K562 (cell line): ENCODE measurements around the gene NFIL3. TPM values are rescaled to one million over a fixed set of nuclear protein-coding genes. Genes with fewer than 3 reads are reported as not detected.

ENCODE experiments used
- ATAC-seq: fragments of 200-7000 bp; cut with Tn5 transposase; 3 replicates; pipeline ENCODE4 v1.9.1; 2020; ENCODE audit warnings: moderate library complexity
- BruUV-seq: library from RNA; stranded (reverse); fragments of 400-500 nt; replicated peaks from 2 replicates; lab custom pipeline; 2021; lab: Mats Ljungman, UMichigan
- CTCF ChIA-PET: fragments of 300-600 bp; formaldehyde crosslinking; extraction: SDS; loops from one replicate; lab custom pipeline; 2021; ENCODE audit warnings: low intra/inter-chr PET ratio; lab: Yijun Ruan, JAX
- POLR2A ChIA-PET: fragments of 300-600, 350-650 bp; sonication (Branson Sonifier 250); formaldehyde crosslinking; extraction: SDS; loops from one replicate; lab custom pipeline; 2021; ENCODE audit warnings: antibody characterized with exemption, inconsistent platforms; lab: Yijun Ruan, JAX
- DNase-seq, 4 experiments: peaks; one replicate each; pipeline versions ENCODE4 v3.0.0 to v3.0.0-alpha.2; 2011 to 2018; ENCODE audit warnings: low spot score in 3 of 4, mixed read lengths in 3 of 4; ENCODE audit errors: extremely low read depth in 1 of 4
- FAIRE-seq: peaks from 2 replicates; lab custom pipeline; 2011; peaks lifted over from hg19 to GRCh38; lab: Jason Lieb, UNC
- H2AFZ ChIP-seq: 2 replicates; pipeline ENCODE4 v1.6.0; 2011; ENCODE audit warnings: low read depth, low read length, control low read depth, inconsistent platforms
- H3K27ac ChIP-seq: fragments of 200-600 bp; 3 replicates; pipeline ENCODE4 v1.8.0; 2011; ENCODE audit warnings: low read depth, mild to moderate bottlenecking, control low read depth, inconsistent platforms, low read length, moderate library complexity, mixed read lengths; ENCODE audit errors: extremely low read depth
- H3K27me3 ChIP-seq, 2 experiments: fragments of 300-600 bp in 1 of 2; 2 replicates in 1 of 2; 3 replicates in 1 of 2; pipeline versions ENCODE4 v1.6.0 to v1.8.0; 2011; ENCODE audit warnings: inconsistent platforms in 2 of 2, low read length in 2 of 2, mild to moderate bottlenecking in 1 of 2, mixed read lengths in 1 of 2, moderate library complexity in 1 of 2; ENCODE audit not compliant: control insufficient read depth in 2 of 2, insufficient read depth in 2 of 2
- H3K36me3 ChIP-seq: fragments of 300-600 bp; 3 replicates; pipeline ENCODE4 v1.8.0; 2011; ENCODE audit warnings: mild to moderate bottlenecking, low read length, inconsistent platforms; ENCODE audit not compliant: control insufficient read depth, insufficient read depth
- H3K4me1 ChIP-seq, 2 experiments: fragments of 200-600 bp in 1 of 2; replicated peaks in 1 of 2; 2 replicates in 1 of 2; 3 replicates in 1 of 2; pipeline versions ENCODE4 v1.5.1 to v1.8.0; 2011; ENCODE audit warnings: inconsistent platforms in 2 of 2, low read length in 2 of 2, mild to moderate bottlenecking in 1 of 2, mixed read lengths in 1 of 2, moderate library complexity in 1 of 2; ENCODE audit not compliant: control insufficient read depth in 2 of 2, insufficient read depth in 2 of 2
- H3K4me2 ChIP-seq: 2 replicates; pipeline ENCODE4 v1.6.1; 2011; ENCODE audit warnings: low read length, control low read depth, inconsistent platforms, mixed read lengths; ENCODE audit not compliant: insufficient read depth
- H3K4me3 ChIP-seq: fragments of 200-600 bp; sonication (generic), shearing (Covaris generic); 2 replicates; pipeline ENCODE4 v1.5.1; 2016; ENCODE audit warnings: control low read depth, inconsistent platforms
- H3K79me2 ChIP-seq: fragments of 200-600 bp; 3 replicates; pipeline ENCODE4 v1.8.0; 2011; ENCODE audit warnings: low read length, inconsistent platforms; ENCODE audit not compliant: control insufficient read depth, insufficient read depth
- H3K9ac ChIP-seq, 2 experiments: 2 replicates each; pipeline versions ENCODE4 v1.6.0 to v1.6.1; 2011; ENCODE audit warnings: low read depth in 2 of 2, low read length in 2 of 2, control low read depth in 1 of 2, inconsistent platforms in 1 of 2, mild to moderate bottlenecking in 1 of 2, mixed read lengths in 1 of 2; ENCODE audit not compliant: insufficient read depth in 1 of 2
- H3K9me1 ChIP-seq: one replicate; pipeline ENCODE4 v1.6.0; 2011; ENCODE audit warnings: inconsistent platforms, mild to moderate bottlenecking, low read length, moderate library complexity; ENCODE audit not compliant: control insufficient read depth, insufficient read depth
- H3K9me3 ChIP-seq: replicated peaks from 2 replicates; pipeline ENCODE4 v1.5.1; 2011; ENCODE audit warnings: low read depth, low read length, inconsistent platforms; ENCODE audit not compliant: control insufficient read depth, insufficient read depth
- H4K20me1 ChIP-seq: replicated peaks from 2 replicates; pipeline ENCODE4 v1.6.1; 2011; ENCODE audit warnings: low read length, inconsistent platforms, mixed read lengths; ENCODE audit not compliant: control insufficient read depth, insufficient read depth
- BACH1 ChIP-seq: fragments of 200-800 bp; sonication (Bioruptor generic); IDR thresholded peaks from 2 replicates; pipeline ENCODE4 v1.6.1; 2016; ENCODE audit warnings: missing genetic modification characterization, missing compliant biosample characterization
- BCLAF1 ChIP-seq, 2 experiments: fragments of 450-650 bp in 1 of 2; IDR thresholded peaks; 2 replicates each; pipeline ENCODE4 v1.6.1; 2011 to 2017; ENCODE audit warnings: low read depth in 2 of 2, antibody characterized with exemption in 1 of 2, borderline replicate concordance in 1 of 2, low read length in 1 of 2, mild to moderate bottlenecking in 1 of 2, mixed read lengths in 1 of 2; ENCODE audit not compliant: control insufficient read depth in 1 of 2
- CREB3 ChIP-seq: fragments of 450-650 bp; conservative IDR thresholded peaks from 2 replicates; pipeline ENCODE4 v1.6.1; 2016; ENCODE audit warnings: missing genetic modification characterization, low read depth, mild to moderate bottlenecking, missing compliant biosample characterization, moderate library complexity
- CXXC5 ChIP-seq: fragments of 250-450 bp; sonication (Bioruptor Pico); IDR thresholded peaks from 2 replicates; pipeline ENCODE4 v1.8.0; 2022; ENCODE audit warnings: inconsistent platforms, mild to moderate bottlenecking, moderate library complexity
- ETS1 ChIP-seq: conservative IDR thresholded peaks from 2 replicates; pipeline ENCODE4 v1.6.1; 2011; ENCODE audit warnings: low read depth, mild to moderate bottlenecking, low read length; ENCODE audit not compliant: control insufficient read depth
- HOMEZ ChIP-seq: fragments of 250-450 bp; sonication (Bioruptor Pico); IDR thresholded peaks from 2 replicates; pipeline ENCODE4 v1.4.0; 2020; ENCODE audit warnings: mild to moderate bottlenecking, moderate library complexity
- KAT2B ChIP-seq: IDR thresholded peaks from one replicate; pipeline ENCODE4 v1.6.1; 2012; ENCODE audit warnings: low read depth, mild to moderate bottlenecking, control low read depth, inconsistent platforms, low read length, moderate library complexity
- NFE2 ChIP-seq: IDR thresholded peaks from 2 replicates; pipeline ENCODE4 v1.6.1; 2014; ENCODE audit warnings: antibody characterized with exemption, low read depth
- SMARCA5 ChIP-seq: fragments of 450-650 bp; IDR thresholded peaks from 2 replicates; pipeline ENCODE4 v1.6.1; 2016
- SOX6 ChIP-seq: fragments of 450-650 bp; IDR thresholded peaks from 2 replicates; pipeline ENCODE4 v1.6.1; 2014; ENCODE audit warnings: mild to moderate bottlenecking
- ZFPM2 ChIP-seq: fragments of 250-450 bp; sonication (Bioruptor Pico); IDR thresholded peaks from 2 replicates; pipeline ENCODE4 v1.5.1; 2022; ENCODE audit warnings: mild to moderate bottlenecking
- ZNF197 ChIP-seq: fragments of 200-800 bp; sonication (Bioruptor generic); IDR thresholded peaks from 2 replicates; pipeline ENCODE4 v1.6.1; 2016; ENCODE audit warnings: low read depth, missing genetic modification characterization, missing compliant biosample characterization
- ZNF347 ChIP-seq: fragments of 450-650 bp; formaldehyde crosslinking; IDR thresholded peaks from 2 replicates; pipeline ENCODE4 v1.4.0; 2020; ENCODE audit warnings: low read depth, mild to moderate bottlenecking, moderate library complexity
- WGBS: fragments of 100-300 bp; shearing (Covaris generic); methylation state at CpG from one replicate; pipeline ENCODE4 v1.1.6; 2016; ENCODE audit warnings: low coverage, mixed read lengths; ENCODE audit not compliant: insufficient coverage; ENCODE audit errors: missing lambda C conversion rate; 5-methylcytosine and 5-hydroxymethylcytosine counted together
- in situ Hi-C: fragments of 300-500 bp; cut with MboI; formaldehyde crosslinking; loops from 4 replicates; pipeline ENCODE4 v1.15.0; 2018; ENCODE audit warnings: inconsistent platforms, mixed read lengths
- intact Hi-C: fragments of 100-400 bp; cut with micrococcal nuclease; formaldehyde crosslinking; loops from 2 replicates; pipeline ENCODE4 v1.14.2; 2022
- polyA plus RNA-seq, 8 experiments: library from polyadenylated mRNA; depleted of rRNA in 4 of 8; stranded (reverse) in 5 of 8; unstranded in 3 of 8; fragments of >200 nt; fragmentation: Nextera tagmentation in 2 of 8; fragmentation: Illumina TruSeq in 1 of 8; extraction: Ambion mirVana in 2 of 8; extraction: Trizol in 1 of 8; gene quantifications; 2 replicates each; pipeline versions ENCODE4 v1.2.1 to v1.2.3, GENCODE V29; 2011 to 2014; ENCODE audit warnings: inconsistent platforms in 1 of 8, missing spikeins in 1 of 8
- total RNA-seq, 7 experiments: library from RNA; depleted of rRNA in 6 of 7; stranded (reverse); fragments of >200 nt in 6 of 7; fragmentation: Illumina TruSeq in 2 of 7; extraction: Trizol in 2 of 7; gene quantifications; 2 replicates each; pipeline versions ENCODE4 v1.2.1 to v1.2.3, GENCODE V29; 2011 to 2021; ENCODE audit warnings: low replicate concordance in 1 of 7

Gene NFIL3
- total and polyA plus RNA-seq, 9 of the 15 experiments (the other 6 are each of a cell fraction or from before 2014, with no cell fraction given), result 3.2 to 16.1 (median 9.3) TPM

GRCh38 chr9:91427873-91428272 is 4.2 kb upstream of the NFIL3 start:
- CTCF ChIA-PET, result no interaction called here

More at GRCh38 chr9:91427873-91428272, 4.2 kb upstream of the NFIL3 start:
- no peaks in the 10 kb centered on the region for H3K9me3 ChIP-seq
- 17% methylated on average over 2 of the region's 2 CpGs for WGBS
- H2AFZ ChIP-seq, result no peak overlapping the region
- FAIRE-seq (no peak), ATAC-seq (no peak), DNase-seq (no peak)
- H3K4me3 ChIP-seq, result no peak overlapping the region
- intact Hi-C loops (loop anchor here (5.0 to 10.0 kb wide), 3 partner anchors 153 to 511 kb away; no protein-coding TSS in a partner anchor), in situ Hi-C loops (loop anchor here (5.0 to 25.0 kb wide), 2 partner anchors 396 to 516 kb away; no protein-coding TSS in a partner anchor)
- no peak overlapping the region for H3K4me2 ChIP-seq
- TF ChIP-seq SMARCA5 (no peak), CREB3 (tag) (no peak), BCLAF1 (IDR thresholded peaks at IDR 0.05; ENCODE audit: borderline replicate concordance in 1 of 2, control insufficient read depth in 1 of 2, low read depth in 2 of 2, low read length in 1 of 2) (no peak), CXXC5 (no peak), ZNF197 (CRISPR knock-in tag) (no peak), ZNF347 (no peak), SOX6 (no peak), NFE2 (no peak), ETS1 (no peak), KAT2B (no peak), ZFPM2 (no peak), HOMEZ (no peak), BACH1 (no peak)
- no peaks in the 10 kb centered on the region for H3K9me1 ChIP-seq
- POLR2A ChIA-PET, result no interaction called here
- peaks cover 10 to 12% of the 10 kb centered on the region in 2 experiments for H3K4me1 ChIP-seq
- H3K27ac ChIP-seq, result no peak overlapping the region
- H4K20me1 ChIP-seq, result peaks cover 3% of the 10 kb centered on the region; the same call in 1 of the 2 replicates
- no peaks in the 10 kb centered on the region for H3K36me3 ChIP-seq
- no peak overlapping the region for H3K9ac ChIP-seq
- BruUV-seq, result no TSS peak
- peaks cover 3 to 41% of the 10 kb centered on the region in 2 experiments for H3K27me3 ChIP-seq
- peaks cover 4% of the 10 kb centered on the region for H3K79me2 ChIP-seq
